Measurements from ENCODE around the gene C3orf49. TPM values are rescaled to one million over a fixed set of nuclear protein-coding genes. Genes with fewer than 3 reads are reported as not detected.

The C3orf49 gene
- polyA plus RNA-seq, 1 of the 3 experiments (the other 2 are of a cell fraction): not detected

- Histone ChIP-seq H4K20me1 (ENCODE audit: insufficient read depth) (no peaks in the 10 kb centered on the region), H3K36me3 (replicated peaks in 1 of 2; ENCODE audit: control insufficient read depth in 1 of 2, insufficient read depth in 2 of 2, low read length in 1 of 2) (no peaks in the 10 kb centered on the region), H3F3A (replicated peaks; ENCODE audit: insufficient read depth) (no peaks in the 10 kb centered on the region), H3K9ac (no peak overlapping the region), H3K9me3 (no peaks in the 10 kb centered on the region), H3K27me3 (ENCODE audit: insufficient read depth) (no peaks in the 10 kb centered on the region), H3K27ac (ENCODE audit: low read depth in 2 of 2, low read length in 1 of 2) (no peak overlapping the region), H2AFZ (ENCODE audit: low read depth) (no peak overlapping the region), H3K9me2 (no peaks in the 10 kb centered on the region), H3K79me2 (ENCODE audit: insufficient read depth) (no peaks in the 10 kb centered on the region), H3K4me3 (ENCODE audit: low read depth in 2 of 2, low read length in 1 of 2) (no peak overlapping the region), H3K4me1 (ENCODE audit: control insufficient read depth in 1 of 2, insufficient read depth in 2 of 2, low read depth in 1 of 2, low read length in 1 of 2) (peaks cover 0 to 8% of the 10 kb centered on the region in 2 experiments; a peak in 1 of 4 replicates), H3K4me2 (0 out of 2 replicates have a peak overlapping the region, but pooled peaks have one; percentile 45)
- POLR2A ChIA-PET: no interaction called here
- 40% methylated on average over 6 of the region's 6 CpGs for WGBS (ENCODE audit: low lambda C conversion rate)
- CTCF ChIA-PET: no interaction called here
- DNase-seq: no peak
- TF ChIP-seq SMC3 (IDR thresholded peaks at IDR 0.05; ENCODE audit: low read depth, low read length): no peak
- no peak for TF ChIP-seq REST (IDR thresholded peaks at IDR 0.05; ENCODE audit: low read depth, low read length)
- TF ChIP-seq EP300 (IDR thresholded peaks at IDR 0.05; ENCODE audit: borderline replicate concordance in 1 of 2, low read depth in 1 of 2, low read length in 1 of 2): peak in 1 of 2 experiments; percentile 71; a peak in 2 of 4 replicates
- no peak for TF ChIP-seq NRF1 (IDR thresholded peaks at IDR 0.05; ENCODE audit: low read depth, low read length)
- peak; percentile 51 for TF ChIP-seq PBX3 (IDR thresholded peaks at IDR 0.05)
- peak; percentile 78 for TF ChIP-seq JUND (IDR thresholded peaks at IDR 0.05)
- TF ChIP-seq TEAD4 (IDR thresholded peaks at IDR 0.05; ENCODE audit: borderline replicate concordance, insufficient read depth): peak; percentile 75; the same call in 1 of the 2 replicates
- 0 out of 2 replicates have a peak, but pooled peaks have one; percentile 55 for TF ChIP-seq MAX (IDR thresholded peaks at IDR 0.05; ENCODE audit: low read depth)
- TF ChIP-seq FOSL2 (IDR thresholded peaks at IDR 0.05; ENCODE audit: borderline replicate concordance, low read depth): peak; percentile 80
- TF ChIP-seq EZH2phosphoT487 (IDR thresholded peaks at IDR 0.05; ENCODE audit: borderline replicate concordance, low read depth): no peak
- peak; percentile 85 for TF ChIP-seq RXRA (IDR thresholded peaks at IDR 0.05; ENCODE audit: borderline replicate concordance, low read depth)
- peak; percentile 82 for TF ChIP-seq TCF12 (IDR thresholded peaks at IDR 0.05)
- TF ChIP-seq ZBTB33 (IDR thresholded peaks at IDR 0.05; ENCODE audit: borderline replicate concordance, low read depth): 0 out of 2 replicates have a peak, but pooled peaks have one; percentile 23
- TF ChIP-seq NFIC (IDR thresholded peaks at IDR 0.05; ENCODE audit: borderline replicate concordance): peak; percentile 58
- TF ChIP-seq SIN3A (IDR thresholded peaks at IDR 0.05; ENCODE audit: borderline replicate concordance, low read depth, low read length): no peak
Observed at GRCh38 chr3:63809607-63810006, 9.5 kb upstream of the C3orf49 start.

Measured in SK-N-SH (cell line).